GM19023 (cell line): ENCODE results near the gene NOTCH2NLA.
"Not testable (repeated sequence)": the region's sequence is repeated elsewhere in the genome, so short reads cannot be mapped to it uniquely, and the experiment has no call there.

Experiments
- ATAC-seq: cut with Tn5 transposase; IDR thresholded peaks from one replicate; pipeline ENCODE4 v1.9.1; 2021; ENCODE audit warnings: mild to moderate bottlenecking, moderate library complexity; ENCODE audit not compliant: unreplicated experiment

The NOTCH2NLA gene

GRCh38 chr1:146167740-146168139, 61.1 kb downstream of the NOTCH2NLA start:
- ATAC-seq: not testable (repeated sequence)

- not testable (repeated sequence) for ATAC-seq
Observed at GRCh38 chr1:146167273-146167672, 61.5 kb downstream of the NOTCH2NLA start.

- not testable (repeated sequence) for ATAC-seq
Observed at GRCh38 chr1:146144465-146144864, 84.4 kb downstream of the NOTCH2NLA start, which contains the start of gene NBPF10. Gene NBPF10 (minus strand): TSS chr1:146144804. CDS start chr1:146144769, 35 bp downstream.
